D721Med (cell line): Measurements from ENCODE around the gene FER1L5.

Experiments
- DNase-seq: peaks from one replicate; pipeline ENCODE4 v3.0.0; 2011; ENCODE audit warnings: low spot score; ENCODE audit not compliant: insufficient read length
- FAIRE-seq: peaks from 2 replicates; lab custom pipeline; 2011; peaks lifted over from hg19 to GRCh38; lab: Jason Lieb, UNC
- CTCF ChIP-seq: IDR thresholded peaks from 2 replicates; pipeline ENCODE4 v1.5.1; 2012; ENCODE audit warnings: mild to moderate bottlenecking, control low read depth; ENCODE audit not compliant: insufficient read depth; ENCODE audit errors: missing control alignments

FER1L5 gene

GRCh38 chr2:96602330-96602823 lies 40.2 kb upstream of the FER1L5 start:
- DNase-seq (no peak), FAIRE-seq (no peak)
- no peak for TF ChIP-seq CTCF

GRCh38 chr2:96604104-96604503 lies 38.5 kb upstream of the FER1L5 start:
- FAIRE-seq, result no peak
- no peak for TF ChIP-seq CTCF
- no peak for DNase-seq

GRCh38 chr2:96608469-96609455 lies 33.8 kb upstream of the FER1L5 start:
- DNase-seq, result no peak
- FAIRE-seq, result no peak
- TF ChIP-seq CTCF, result no peak

GRCh38 chr2:96616128-96616527 lies 26.4 kb upstream of the FER1L5 start:
- no peak for TF ChIP-seq CTCF
- no peak for DNase-seq
- FAIRE-seq, result no peak

GRCh38 chr2:96616535-96616934 lies 26.0 kb upstream of the FER1L5 start:
- FAIRE-seq (no peak), DNase-seq (no peak)
- no peak for TF ChIP-seq CTCF

- no peak for FAIRE-seq
- TF ChIP-seq CTCF, result no peak
Measured at GRCh38 chr2:96617012-96617411, 25.6 kb upstream of the FER1L5 start.

More at GRCh38 chr2:96617012-96617411, 25.6 kb upstream of the FER1L5 start:
- no peak for DNase-seq
